ENCODE measurements around the gene MTFR1L. TPM values are rescaled to one million over a fixed set of nuclear protein-coding genes. Genes with fewer than 3 reads are reported as not detected.
A peak's percentile ranks its signal among the peaks of the same experiment; 100 is the strongest.

MTFR1L gene
- total RNA-seq, 1 experiment from 2014 or later = 28.9 TPM

- TF ChIP-seq RELA (CRISPR knock-in tag; IDR thresholded peaks at IDR 0.05; ENCODE audit: borderline replicate concordance) = 0 out of 2 replicates have a peak, but pooled peaks have one; percentile 61
- TF ChIP-seq ZNF219 (CRISPR knock-in tag; IDR thresholded peaks at IDR 0.05; ENCODE audit: borderline replicate concordance) = no peak
- TF ChIP-seq EMX1 (CRISPR knock-in tag; IDR thresholded peaks at IDR 0.05) = no peak
- TF ChIP-seq IRF2 (CRISPR knock-in tag; IDR thresholded peaks at IDR 0.05; ENCODE audit: borderline replicate concordance, low read depth) = no peak
- TF ChIP-seq, protein P1, sequence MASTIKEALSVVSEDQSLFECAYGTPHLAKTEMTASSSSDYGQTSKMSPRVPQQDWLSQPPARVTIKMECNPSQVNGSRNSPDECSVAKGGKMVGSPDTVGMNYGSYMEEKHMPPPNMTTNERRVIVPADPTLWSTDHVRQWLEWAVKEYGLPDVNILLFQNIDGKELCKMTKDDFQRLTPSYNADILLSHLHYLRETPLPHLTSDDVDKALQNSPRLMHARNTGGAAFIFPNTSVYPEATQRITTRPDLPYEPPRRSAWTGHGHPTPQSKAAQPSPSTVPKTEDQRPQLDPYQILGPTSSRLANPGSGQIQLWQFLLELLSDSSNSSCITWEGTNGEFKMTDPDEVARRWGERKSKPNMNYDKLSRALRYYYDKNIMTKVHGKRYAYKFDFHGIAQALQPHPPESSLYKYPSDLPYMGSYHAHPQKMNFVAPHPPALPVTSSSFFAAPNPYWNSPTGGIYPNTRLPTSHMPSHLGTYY (CRISPR knock-in tag; IDR thresholded peaks at IDR 0.05) = no peak
- no peak for TF ChIP-seq ARID4B (CRISPR knock-in tag; IDR thresholded peaks at IDR 0.05; ENCODE audit: borderline replicate concordance)
- no peak for TF ChIP-seq ZNF671 (CRISPR knock-in tag; IDR thresholded peaks at IDR 0.05)
- TF ChIP-seq JUN (CRISPR knock-in tag; IDR thresholded peaks at IDR 0.05) = no peak
- TF ChIP-seq ZNF416 (CRISPR knock-in tag; IDR thresholded peaks at IDR 0.05) = no peak
- TF ChIP-seq NR1H2 (CRISPR knock-in tag; IDR thresholded peaks at IDR 0.05) = no peak
- TF ChIP-seq ZNF232 (CRISPR knock-in tag; IDR thresholded peaks at IDR 0.05) = no peak; the same call in none of the 2 replicates
- no peak for TF ChIP-seq MXD4 (CRISPR knock-in tag; IDR thresholded peaks at IDR 0.05; ENCODE audit: borderline replicate concordance)
- no peak for TF ChIP-seq NFE2L1 (CRISPR knock-in tag; IDR thresholded peaks at IDR 0.05)
- TF ChIP-seq TEAD4 (CRISPR knock-in tag; IDR thresholded peaks at IDR 0.05) = no peak
- no peak for TF ChIP-seq ZNF263 (CRISPR knock-in tag; IDR thresholded peaks at IDR 0.05; ENCODE audit: low read depth)
- TF ChIP-seq, protein P2, sequence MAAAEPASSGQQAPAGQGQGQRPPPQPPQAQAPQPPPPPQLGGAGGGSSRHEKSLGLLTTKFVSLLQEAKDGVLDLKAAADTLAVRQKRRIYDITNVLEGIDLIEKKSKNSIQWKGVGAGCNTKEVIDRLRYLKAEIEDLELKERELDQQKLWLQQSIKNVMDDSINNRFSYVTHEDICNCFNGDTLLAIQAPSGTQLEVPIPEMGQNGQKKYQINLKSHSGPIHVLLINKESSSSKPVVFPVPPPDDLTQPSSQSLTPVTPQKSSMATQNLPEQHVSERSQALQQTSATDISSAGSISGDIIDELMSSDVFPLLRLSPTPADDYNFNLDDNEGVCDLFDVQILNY (CRISPR knock-in tag; IDR thresholded peaks at IDR 0.05) = peak; percentile 64
- TF ChIP-seq CREM (CRISPR knock-in tag; IDR thresholded peaks at IDR 0.05) = no peak
- TF ChIP-seq IRF1 (CRISPR knock-in tag; IDR thresholded peaks at IDR 0.05) = no peak
- no peak for TF ChIP-seq FOXP1 (CRISPR knock-in tag; IDR thresholded peaks at IDR 0.05; ENCODE audit: borderline replicate concordance)
- peak; percentile 61; the same call in 1 of the 2 replicates for TF ChIP-seq ETV6 (CRISPR knock-in tag; IDR thresholded peaks at IDR 0.05)
- TF ChIP-seq, protein P3, sequence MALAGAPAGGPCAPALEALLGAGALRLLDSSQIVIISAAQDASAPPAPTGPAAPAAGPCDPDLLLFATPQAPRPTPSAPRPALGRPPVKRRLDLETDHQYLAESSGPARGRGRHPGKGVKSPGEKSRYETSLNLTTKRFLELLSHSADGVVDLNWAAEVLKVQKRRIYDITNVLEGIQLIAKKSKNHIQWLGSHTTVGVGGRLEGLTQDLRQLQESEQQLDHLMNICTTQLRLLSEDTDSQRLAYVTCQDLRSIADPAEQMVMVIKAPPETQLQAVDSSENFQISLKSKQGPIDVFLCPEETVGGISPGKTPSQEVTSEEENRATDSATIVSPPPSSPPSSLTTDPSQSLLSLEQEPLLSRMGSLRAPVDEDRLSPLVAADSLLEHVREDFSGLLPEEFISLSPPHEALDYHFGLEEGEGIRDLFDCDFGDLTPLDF (CRISPR knock-in tag; IDR thresholded peaks at IDR 0.05) = peak; percentile 59; the same call in 1 of the 2 replicates
- no peak for TF ChIP-seq AR (CRISPR knock-in tag; IDR thresholded peaks at IDR 0.05)
- no peak for TF ChIP-seq ELF4 (CRISPR knock-in tag; IDR thresholded peaks at IDR 0.05; ENCODE audit: low read depth)
- TF ChIP-seq, protein P4, sequence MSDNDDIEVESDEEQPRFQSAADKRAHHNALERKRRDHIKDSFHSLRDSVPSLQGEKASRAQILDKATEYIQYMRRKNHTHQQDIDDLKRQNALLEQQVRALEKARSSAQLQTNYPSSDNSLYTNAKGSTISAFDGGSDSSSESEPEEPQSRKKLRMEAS (CRISPR knock-in tag; IDR thresholded peaks at IDR 0.05) = peak; percentile 72
These were observed at the start of gene MTFR1L (continued) for GRCh38 chr1:25819491-25820246.
